Measurements from ENCODE around the gene HPD. TPM values are rescaled to one million over a fixed set of nuclear protein-coding genes. Genes with fewer than 3 reads are reported as not detected.
"Not testable (repeated sequence)": the region's sequence is repeated elsewhere in the genome, so short reads cannot be mapped to it uniquely, and the experiment has no call there.

The HPD gene
- 3.1 TPM for total RNA-seq

DNA sequence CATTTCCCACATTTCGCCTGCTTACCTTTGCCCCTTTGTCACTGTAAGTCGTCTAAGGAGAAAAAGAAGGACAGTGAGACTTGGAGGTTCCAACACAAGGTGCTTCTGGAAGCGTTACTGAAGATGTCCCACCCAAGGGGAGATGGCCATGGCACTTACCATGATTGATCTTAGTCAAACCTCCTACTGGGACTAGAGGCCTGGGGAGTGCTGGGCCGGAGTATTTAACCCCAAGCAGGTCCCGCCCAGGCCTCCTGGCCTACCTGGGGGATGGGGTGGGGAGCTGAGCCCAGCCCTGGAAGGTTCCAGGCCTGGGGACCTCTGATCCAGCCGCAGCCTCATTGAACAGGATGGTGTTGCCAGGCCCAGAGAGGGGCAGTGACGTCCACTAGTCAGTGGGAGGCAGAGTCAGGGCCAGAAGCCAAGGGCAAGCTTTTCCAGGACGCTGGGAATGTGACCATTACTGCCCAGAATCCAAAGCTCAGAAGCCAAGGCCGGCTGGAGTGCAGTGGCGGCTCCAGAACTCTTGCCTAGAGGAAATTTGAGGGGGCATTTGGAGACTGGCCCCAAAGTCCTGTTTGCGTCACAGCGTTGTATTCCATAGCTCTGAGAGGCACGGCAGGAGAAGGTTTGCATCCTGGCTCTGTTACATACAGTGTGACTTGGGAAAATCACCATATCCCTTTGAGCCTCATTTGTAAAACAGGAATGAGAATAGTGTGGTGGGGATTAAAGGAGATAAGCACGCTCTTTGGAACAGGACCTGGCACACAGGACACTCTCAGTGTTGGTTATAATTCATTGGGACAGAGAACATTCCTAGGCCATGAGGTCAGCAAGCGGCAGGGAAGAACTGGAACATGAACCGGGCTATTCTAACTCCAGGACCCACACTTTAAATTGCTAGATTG, at the start of gene HPD:
Gene HPD, minus strand, starts transcription at position 198 of the 911 bp plus-strand sequence. Its CDS starts 36 bp downstream, at position 162.
- peak; percentile 77 for DNase-seq (ENCODE audit: low spot score)

DNA sequence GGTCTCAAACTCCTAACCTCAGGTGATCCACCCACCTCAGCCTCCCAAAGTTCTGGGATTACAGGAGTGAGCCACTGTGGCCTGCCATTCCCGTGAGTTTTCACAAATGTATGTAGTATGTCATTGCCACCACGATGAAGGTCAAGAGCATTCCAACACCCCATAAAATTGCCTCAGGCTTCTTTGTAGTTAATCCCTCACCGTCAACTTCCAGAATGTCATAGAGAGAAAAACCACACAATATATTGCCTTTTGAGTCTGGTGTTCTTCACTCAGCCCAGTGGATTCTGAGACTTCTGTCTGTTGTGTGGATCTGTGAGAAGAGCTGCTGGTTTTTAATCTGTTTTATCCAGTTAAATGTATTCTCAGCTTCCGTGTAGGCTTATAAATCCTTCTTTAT, 47.1 kb upstream of the HPD start:
- no peak for DNase-seq (ENCODE audit: low spot score)

DNA sequence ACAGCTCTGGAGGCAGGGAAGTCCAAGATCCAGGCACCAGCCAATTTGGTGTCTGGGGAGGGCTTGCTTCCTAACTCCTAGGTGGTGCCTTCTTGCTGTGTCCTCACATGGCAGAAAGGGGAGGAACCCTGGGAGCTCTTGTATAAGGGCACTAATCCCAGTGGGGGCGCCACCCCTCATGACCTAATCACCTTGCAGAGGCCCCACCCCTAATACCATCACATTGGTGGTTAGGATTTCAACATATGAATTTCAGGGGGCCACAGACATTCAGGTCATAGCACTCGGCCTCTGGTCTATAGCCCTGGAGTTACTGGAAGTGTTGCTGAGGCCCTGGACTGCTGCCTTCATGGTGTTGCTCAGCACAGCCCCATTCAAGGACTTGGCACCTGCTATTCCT, 44.5 kb upstream of the HPD start:
- no peak for DNase-seq (ENCODE audit: low spot score)

DNA sequence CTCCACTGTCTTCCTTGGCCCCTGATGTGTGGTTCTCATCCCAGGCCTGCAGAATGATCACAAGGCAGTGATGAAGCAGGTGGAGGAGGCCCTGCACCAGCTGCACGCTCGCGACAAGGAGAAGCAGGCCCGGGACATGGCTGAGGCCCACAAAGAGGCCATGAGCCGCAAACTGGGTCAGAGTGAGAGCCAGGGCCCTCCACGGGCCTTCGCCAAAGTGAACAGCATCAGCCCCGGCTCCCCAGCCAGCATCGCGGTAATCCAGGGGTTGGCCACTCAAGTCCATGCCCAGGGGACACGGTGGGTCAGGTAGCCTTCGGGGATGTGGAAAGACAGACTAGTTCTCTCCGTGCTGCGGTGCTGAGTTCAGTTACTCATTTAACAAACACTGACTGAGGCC, 40.9 kb upstream of the HPD start:
- DNase-seq (ENCODE audit: low spot score), result no peak

- no peak for DNase-seq (ENCODE audit: low spot score)
Observed at GRCh38 chr12:121898287-121898686, 39.6 kb upstream of the HPD start.

DNA sequence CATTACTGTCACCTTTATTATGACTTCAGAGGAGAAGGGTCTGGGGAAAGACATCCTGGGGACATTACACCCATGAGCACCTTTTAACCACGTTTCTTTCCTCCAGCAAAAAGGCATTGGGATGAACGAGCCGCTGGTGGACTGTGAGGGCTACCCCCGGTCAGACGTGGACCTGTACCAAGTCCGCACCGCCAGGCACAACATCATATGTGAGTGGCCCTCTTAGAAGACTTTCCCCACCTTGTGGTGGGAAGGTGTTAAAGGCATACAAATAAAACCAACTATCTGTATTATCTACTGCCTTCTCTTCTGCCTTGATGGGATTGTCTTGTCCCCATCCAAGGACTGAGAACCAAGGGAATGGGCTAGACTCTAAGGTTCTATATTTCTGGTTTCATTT, 36.0 kb upstream of the HPD start:
- no peak for DNase-seq (ENCODE audit: low spot score)

- no peak for DNase-seq (ENCODE audit: low spot score)
Observed at GRCh38 chr12:121893961-121894460, 35.4 kb upstream of the HPD start.

GRCh38 chr12:121892673-121893561, 34.3 kb upstream of the HPD start:
- DNase-seq (ENCODE audit: low spot score), result no peak

DNA sequence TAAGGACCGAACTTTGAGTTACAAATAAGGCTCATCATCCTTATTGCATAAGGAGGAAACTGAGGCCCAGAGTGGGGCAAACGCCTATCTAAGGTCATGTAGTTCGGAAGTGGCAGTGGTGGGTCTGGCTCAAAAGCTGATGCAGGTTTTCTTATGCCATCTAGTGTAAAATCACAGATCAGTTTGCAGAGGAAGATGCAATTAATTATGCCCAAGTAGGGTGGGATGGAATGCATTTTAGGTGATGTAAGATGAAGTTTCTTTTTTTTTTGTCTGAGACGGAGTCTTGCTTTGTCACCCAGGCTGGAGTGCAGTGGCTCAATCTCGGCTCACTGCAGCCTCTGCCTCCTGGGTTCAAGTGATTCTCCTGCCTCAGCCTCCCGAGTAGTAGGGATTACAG, 31.0 kb upstream of the HPD start:
- not testable (repeated sequence) for DNase-seq (ENCODE audit: low spot score)

DNA sequence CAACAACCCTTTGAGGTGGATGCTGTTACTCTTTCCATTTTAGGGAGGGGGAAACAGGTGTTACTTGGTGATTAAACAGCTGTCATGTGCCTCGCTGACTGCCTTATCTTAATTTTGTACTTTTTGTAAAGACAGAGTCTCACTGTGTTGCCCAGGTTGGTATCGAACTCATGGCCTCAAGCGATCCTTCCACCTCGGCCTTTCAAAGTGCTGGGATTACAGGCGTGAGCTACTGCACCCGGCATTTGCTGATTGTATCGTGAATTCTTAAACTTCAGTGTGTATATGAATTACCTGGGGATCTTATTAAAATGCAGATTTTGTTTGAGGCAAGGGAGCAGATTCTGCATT, 30.6 kb upstream of the HPD start:
- DNase-seq (ENCODE audit: low spot score), result no peak

GRCh38 chr12:121888478-121889273, 30.0 kb upstream of the HPD start, which contains the start of gene PSMD9:
PSMD9 (plus strand) TSS chr12:121888790; CDS start chr12:121888857, 67 bp downstream.
- DNase-seq (ENCODE audit: low spot score), result peak; percentile 99

DNA sequence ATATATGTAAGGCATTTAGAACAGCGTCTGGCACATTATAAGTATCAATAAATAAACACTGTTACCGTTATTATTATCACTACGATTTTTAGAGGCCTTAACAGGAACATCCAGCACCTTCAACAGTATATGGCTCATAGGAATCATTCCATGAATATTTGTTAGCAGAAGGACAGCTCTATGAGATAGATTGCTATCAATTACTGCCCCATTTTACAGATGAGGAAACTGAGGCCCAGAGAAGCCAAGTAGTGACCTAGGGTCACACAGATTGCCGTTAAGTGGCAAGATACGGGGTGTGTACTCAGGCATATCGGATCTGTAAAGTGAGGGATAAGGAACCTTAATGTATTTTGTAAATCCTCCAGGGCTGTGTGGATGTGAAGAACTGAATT, 29.4 kb upstream of the HPD start:
- no peak for DNase-seq (ENCODE audit: low spot score)

DNA sequence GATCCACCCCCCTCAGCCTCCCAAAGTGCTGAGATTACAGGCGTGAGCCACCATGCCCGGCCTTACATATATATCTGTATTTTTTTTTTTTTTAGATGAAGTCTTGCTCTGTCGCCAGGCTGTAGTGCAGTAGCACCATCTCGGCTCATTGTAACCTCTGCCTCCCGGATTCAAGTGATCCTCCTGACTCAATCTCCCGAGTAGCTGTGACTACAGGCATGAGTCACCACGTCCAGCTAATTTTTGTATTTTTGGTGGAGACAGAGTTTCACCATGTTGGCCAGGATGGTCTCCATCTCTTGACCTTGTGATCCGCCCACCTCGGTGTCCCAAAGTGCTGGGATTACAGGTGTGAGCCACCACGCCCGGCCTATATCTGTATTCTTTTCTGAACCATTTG, 26.5 kb upstream of the HPD start:
- not testable (repeated sequence) for DNase-seq (ENCODE audit: low spot score)

GRCh38 chr12:121883315-121883660, 24.6 kb upstream of the HPD start:
- no peak for DNase-seq (ENCODE audit: low spot score)

- DNase-seq (ENCODE audit: low spot score), result not testable (repeated sequence)
Observed at GRCh38 chr12:121876080-121876447, 17.4 kb upstream of the HPD start.

DNA sequence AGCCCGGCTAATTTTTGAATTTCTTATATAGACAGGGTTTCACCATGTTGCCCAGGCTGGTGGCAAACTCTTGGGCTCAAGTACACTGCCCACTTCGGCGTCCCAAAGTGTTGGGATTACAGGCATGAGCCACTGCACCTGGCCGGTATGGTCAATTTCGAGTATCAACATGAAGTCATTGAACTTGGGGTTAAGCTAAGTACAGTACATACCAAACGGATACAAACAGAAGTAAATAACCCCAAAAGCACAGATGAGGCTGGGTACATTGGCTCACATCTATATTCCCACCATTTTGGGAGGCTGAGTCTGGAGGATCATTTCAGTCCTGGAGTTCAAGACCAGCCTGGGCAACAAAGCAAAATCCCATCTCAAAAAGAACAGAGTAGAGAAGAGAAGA, 16.9 kb upstream of the HPD start:
- DNase-seq (ENCODE audit: low spot score), result no peak

DNA sequence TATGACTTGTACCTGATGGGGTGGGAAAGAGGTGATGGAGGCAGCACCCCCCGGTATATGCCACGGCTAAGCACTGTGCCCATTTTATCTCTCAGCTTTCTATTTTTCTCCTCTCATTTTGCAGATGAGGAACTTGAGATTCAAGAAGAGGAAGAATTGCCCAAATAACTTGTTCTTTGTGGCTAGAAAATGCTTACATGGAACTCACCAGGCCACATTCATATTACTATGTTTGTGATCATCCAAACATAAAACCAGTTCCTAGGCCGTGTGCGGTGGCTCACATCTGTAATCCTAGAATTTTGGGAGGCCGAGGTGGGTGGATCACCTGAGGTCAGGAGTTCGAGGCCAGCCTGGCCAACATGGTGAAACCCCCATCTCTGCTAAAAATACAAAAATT, 15.4 kb upstream of the HPD start:
- no peak for DNase-seq (ENCODE audit: low spot score)

- DNase-seq (ENCODE audit: low spot score), result no peak
Observed at GRCh38 chr12:121873216-121873569, 14.5 kb upstream of the HPD start.

DNA sequence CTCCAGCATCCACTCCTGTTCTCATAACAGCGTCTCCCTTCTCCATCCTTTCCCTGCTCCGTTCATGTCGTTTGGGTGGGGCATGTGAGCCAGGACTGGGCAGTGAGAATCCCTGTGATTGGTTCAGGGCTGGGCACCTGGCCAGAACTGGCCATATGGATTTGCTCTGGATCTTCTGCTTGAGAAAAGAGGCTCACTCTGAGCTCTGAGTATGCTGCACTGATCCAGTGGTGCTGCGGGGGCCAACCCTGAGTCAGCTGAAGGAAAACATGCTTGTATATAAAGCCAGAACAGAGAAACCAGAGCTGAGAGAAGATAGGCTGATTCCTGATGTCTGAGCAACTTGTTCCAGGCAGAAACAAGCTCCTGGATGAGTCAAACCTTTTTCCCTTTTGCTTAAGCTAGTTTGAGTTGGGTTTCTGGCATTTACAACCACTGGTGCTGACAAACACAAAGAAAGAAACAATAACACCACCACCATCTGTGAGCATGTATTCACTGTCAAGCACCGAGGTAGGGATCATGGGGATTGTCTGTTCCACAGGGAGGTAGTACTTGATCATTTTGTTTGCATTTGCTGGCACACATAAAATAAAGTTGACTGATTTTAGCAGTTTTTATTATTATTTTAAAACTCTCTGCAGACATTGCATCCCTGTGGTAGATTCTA, 14.0 kb upstream of the HPD start:
- DNase-seq (ENCODE audit: low spot score), result no peak

DNA sequence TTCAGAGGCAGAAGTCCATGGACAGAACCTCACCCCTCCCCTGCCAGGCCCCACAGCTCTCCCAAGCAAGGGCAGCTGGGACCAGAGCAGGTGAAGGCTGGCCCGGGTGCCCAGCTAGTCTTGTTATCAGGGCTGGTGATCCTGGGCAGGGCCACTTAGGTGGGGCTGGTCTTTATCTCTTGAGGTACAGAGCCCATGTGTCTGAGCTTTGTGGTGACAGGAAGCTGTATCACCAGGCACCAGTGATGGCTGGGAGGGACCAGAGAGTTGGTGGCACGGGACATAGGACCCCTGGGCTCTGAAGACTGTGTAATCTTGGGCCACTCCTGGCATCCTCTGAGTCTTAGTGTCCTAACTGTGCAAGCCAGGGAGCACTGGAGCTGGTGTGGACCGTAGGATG, 12.8 kb upstream of the HPD start:
- no peak for DNase-seq (ENCODE audit: low spot score)

GRCh38 chr12:121869229-121869628, 10.6 kb upstream of the HPD start:
- DNase-seq (ENCODE audit: low spot score), result not testable (repeated sequence)
